Progenitor cell of endocrine pancreas (in vitro differentiated cells): ENCODE data around the gene ZCCHC18. TPM values are rescaled to one million over a fixed set of nuclear protein-coding genes. Genes with fewer than 3 reads are reported as not detected.
"Not testable (repeated sequence)": the region's sequence is repeated elsewhere in the genome, so short reads cannot be mapped to it uniquely, and the experiment has no call there.

Experiments used
- DNase-seq: peaks from one replicate; pipeline ENCODE4 v3.0.0; 2021; ENCODE audit warnings: low spot score; ENCODE audit not compliant: unreplicated experiment
- H3K27ac Mint-ChIP-seq: 2 replicates; pipeline ENCODE4 v1.8.0; 2021; ENCODE audit warnings: mild to moderate bottlenecking, moderate library complexity, mixed read lengths
- H3K27me3 Mint-ChIP-seq: 2 replicates; pipeline ENCODE4 v1.8.0; 2021; ENCODE audit warnings: mixed read lengths
- H3K36me3 Mint-ChIP-seq: 2 replicates; pipeline ENCODE4 v1.8.0; 2022; ENCODE audit warnings: mixed read lengths; ENCODE audit not compliant: insufficient read depth
- H3K4me1 Mint-ChIP-seq: 2 replicates; pipeline ENCODE4 v1.8.0; 2021; ENCODE audit warnings: low read depth, mixed read lengths
- H3K4me3 Mint-ChIP-seq: 2 replicates; pipeline ENCODE4 v1.8.0; 2021; ENCODE audit warnings: low read depth, mild to moderate bottlenecking, moderate library complexity, mixed read lengths
- H3K9me3 Mint-ChIP-seq: 2 replicates; pipeline ENCODE4 v1.8.0; 2021; ENCODE audit warnings: low read depth, mixed read lengths
- CTCF ChIP-seq: fragments of 200-600 bp; sonication (generic); IDR thresholded peaks from one replicate; pipeline ENCODE4 v1.5.0; 2021; ENCODE audit warnings: antibody characterized with exemption, mild to moderate bottlenecking; ENCODE audit not compliant: unreplicated experiment
- total RNA-seq: library from RNA; stranded (reverse); gene quantifications from 2 replicates; pipeline ENCODE4 v1.2.1, GENCODE V29; 2021

The ZCCHC18 gene
- total RNA-seq, 1 donor from 2014 or later, result 5.1 TPM

- Mint-ChIP-seq H3K4me3 (no peak overlapping the region), H3K27ac (no peak overlapping the region), H3K27me3 (no peaks in the 10 kb centered on the region), H3K9me3 (peaks cover 16% of the 10 kb centered on the region), H3K36me3 (peaks cover 4% of the 10 kb centered on the region), H3K4me1 (peaks cover 1% of the 10 kb centered on the region)
- DNase-seq, result no peak
- no peak for TF ChIP-seq CTCF
These were observed 6.7 kb upstream of the ZCCHC18 start for GRCh38 chrX:104105330-104106262.

DNA sequence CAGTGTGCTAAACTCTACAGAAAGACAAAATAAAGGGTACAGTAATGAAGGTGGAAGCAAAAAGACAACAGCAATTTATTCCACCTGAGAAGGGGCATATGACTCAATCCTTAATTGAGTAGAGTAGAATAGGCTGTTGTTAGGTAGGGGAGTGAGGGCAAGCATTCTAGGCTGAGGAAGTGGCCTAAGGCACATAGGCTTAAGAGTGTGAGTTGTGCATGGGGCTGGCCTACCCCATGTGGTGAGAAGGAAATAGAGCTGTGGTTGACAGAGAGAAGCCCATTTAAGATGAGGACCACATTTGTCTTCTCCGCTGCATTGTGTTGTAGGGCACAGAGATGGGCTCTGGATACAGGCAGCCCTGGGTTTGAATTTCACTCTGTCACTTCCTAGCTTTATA, 3.4 kb upstream of the ZCCHC18 start:
- peaks cover 1% of the 10 kb centered on the region for H3K4me1 Mint-ChIP-seq
- DNase-seq, result no peak
- no peak overlapping the region for H3K27ac Mint-ChIP-seq
- no peak overlapping the region for H3K4me3 Mint-ChIP-seq
- H3K27me3 Mint-ChIP-seq, result no peaks in the 10 kb centered on the region
- TF ChIP-seq CTCF, result no peak
- peaks cover 12% of the 10 kb centered on the region for H3K9me3 Mint-ChIP-seq
- H3K36me3 Mint-ChIP-seq, result no peaks in the 10 kb centered on the region

GRCh38 chrX:104110491-104111240, 1.7 kb upstream of the ZCCHC18 start:
- not testable (repeated sequence) for H3K9me3 Mint-ChIP-seq, DNase-seq, H3K36me3 Mint-ChIP-seq, H3K4me1 Mint-ChIP-seq, H3K27me3 Mint-ChIP-seq, H3K27ac Mint-ChIP-seq, H3K4me3 Mint-ChIP-seq

DNA sequence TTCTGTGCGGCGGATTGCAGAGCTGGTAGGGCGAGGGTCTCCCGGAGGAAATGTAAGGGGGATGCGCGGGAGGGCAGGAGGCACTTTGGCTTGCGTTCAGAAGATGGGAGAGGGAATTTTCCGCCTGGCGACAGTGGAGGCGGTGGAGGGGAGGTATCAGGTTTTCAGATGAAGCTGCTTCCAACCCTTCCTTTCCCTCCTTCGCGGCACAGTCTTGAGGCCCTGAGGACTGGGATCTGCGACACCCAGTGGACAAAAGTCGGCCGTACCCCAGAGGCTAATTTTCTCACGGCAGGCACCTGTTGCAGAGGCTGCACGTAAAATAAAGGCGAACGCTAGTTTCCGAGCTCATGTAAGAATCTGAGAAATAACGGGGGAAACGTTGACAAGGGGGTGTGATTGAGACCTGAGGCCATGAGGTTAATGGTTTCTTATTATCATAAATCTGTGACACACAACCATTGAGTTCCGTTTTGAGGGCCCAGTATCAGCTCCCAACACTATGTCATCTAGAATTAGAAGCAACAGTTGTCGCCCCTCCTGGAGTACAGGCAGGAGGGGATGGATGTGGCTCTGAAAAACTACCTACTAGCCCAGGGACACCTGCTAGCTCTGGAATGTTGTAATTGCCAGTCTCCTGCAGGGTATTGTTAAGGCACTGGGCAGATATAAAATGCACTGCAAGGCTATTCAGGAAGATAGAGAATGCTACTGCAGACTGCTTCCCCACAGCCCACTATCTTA, 1.1 kb downstream of the ZCCHC18 start:
- Mint-ChIP-seq H3K27ac (no peak overlapping the region), H3K4me3 (peak overlapping the region; percentile 89), H3K27me3 (no peaks in the 10 kb centered on the region), H3K9me3 (peaks cover 7% of the 10 kb centered on the region), H3K4me1 (peaks cover 1% of the 10 kb centered on the region), H3K36me3 (no peaks in the 10 kb centered on the region)
- TF ChIP-seq CTCF, result peak; percentile 56
- peak; percentile 24 for DNase-seq

DNA sequence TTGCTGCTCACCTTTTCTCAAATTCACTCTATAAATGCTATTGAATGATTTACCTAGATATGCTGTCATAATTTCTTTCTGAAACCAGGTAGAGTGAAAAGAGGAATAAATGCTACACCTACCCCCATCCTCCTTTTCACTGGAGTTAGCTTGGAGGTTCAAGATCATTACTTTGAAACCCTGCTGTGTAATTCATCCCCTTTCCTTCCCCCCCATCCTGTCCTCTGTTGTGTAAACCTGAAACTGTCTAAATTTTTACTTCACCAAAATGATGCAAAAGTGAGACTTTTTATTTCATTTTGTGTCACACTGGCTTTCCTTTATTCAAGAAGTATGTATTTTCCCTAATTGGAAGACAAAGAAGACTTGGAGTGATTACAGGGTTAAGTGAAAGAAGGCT, 5.4 kb downstream of the ZCCHC18 start:
- no peak for TF ChIP-seq CTCF
- H3K9me3 Mint-ChIP-seq, result peaks cover 10% of the 10 kb centered on the region
- no peak for DNase-seq
- H3K36me3 Mint-ChIP-seq, result no peaks in the 10 kb centered on the region
- H3K27me3 Mint-ChIP-seq, result no peaks in the 10 kb centered on the region
- H3K27ac Mint-ChIP-seq, result no peak overlapping the region
- peaks cover 1% of the 10 kb centered on the region for H3K4me1 Mint-ChIP-seq
- no peak overlapping the region for H3K4me3 Mint-ChIP-seq
